Thyroid gland (tissue), 4 donors: ENCODE measurements around the gene SLAMF6. TPM values are rescaled to one million over a fixed set of nuclear protein-coding genes. Genes with fewer than 3 reads are reported as not detected.

Experiments
- DNase-seq, 2 donors: peaks; one replicate each; pipeline ENCODE4 v3.0.0-alpha.2; 2019
- H3K27ac ChIP-seq, 3 donors: fragments of 200-600 bp; sonication (generic); 1 replicate in 2 of 3; 2 replicates in 1 of 3; pipeline ENCODE4 v1.5.1; 2016 to 2019; ENCODE audit warnings: mild to moderate bottlenecking in 1 of 3, moderate library complexity in 1 of 3
- H3K27me3 ChIP-seq: fragments of 200-600 bp; sonication (generic); one replicate; pipeline ENCODE4 v1.5.1; 2019
- H3K36me3 ChIP-seq, 2 donors: fragments of 200-600 bp; sonication (generic); one replicate each; pipeline ENCODE4 v1.5.1; 2016 to 2019
- H3K4me1 ChIP-seq, 2 donors: fragments of 200-600 bp; sonication (generic); one replicate each; pipeline ENCODE4 v1.5.1; 2017 to 2019
- H3K4me3 ChIP-seq, 3 donors: fragments of 200-600 bp; sonication (generic); replicated peaks in 1 of 3; 1 replicate in 2 of 3; 2 replicates in 1 of 3; pipeline ENCODE4 v1.5.1; 2016; ENCODE audit warnings: mild to moderate bottlenecking in 1 of 3
- H3K9me3 ChIP-seq: fragments of 200-600 bp; sonication (generic); one replicate; pipeline ENCODE4 v1.5.1; 2017
- POLR2A ChIP-seq, 2 donors: fragments of 450-650 bp; IDR thresholded peaks; one replicate each; pipeline ENCODE4 v1.6.1; 2017; ENCODE audit warnings: antibody characterized with exemption in 2 of 2, mild to moderate bottlenecking in 2 of 2, moderate library complexity in 1 of 2
- WGBS, 2 donors: methylation state at CpG; one replicate each; pipeline ENCODE4 v1.1.5; 2017; 5-methylcytosine and 5-hydroxymethylcytosine counted together
- intact Hi-C: fragments of 100-400 bp; cut with DNase I; formaldehyde crosslinking; loops from one replicate; pipeline ENCODE4 v1.15.1; 2023
- total RNA-seq, 4 donors: library from RNA; depleted of rRNA; stranded (reverse); fragments of >200 nt; gene quantifications; one replicate each; pipeline ENCODE4 v1.2.3, GENCODE V29; 2016
- TF ChIP-seq, protein P1 (sequence below), 6 experiments: fragments of 200-600 bp in 3 of 6; fragments of 450-650 bp in 3 of 6; sonication (generic) in 3 of 6; IDR thresholded peaks; one replicate each; pipeline ENCODE4 v1.5.1; 2016 to 2019; ENCODE audit warnings: antibody characterized with exemption in 6 of 6, mild to moderate bottlenecking in 2 of 6, inconsistent platforms in 1 of 6, moderate library complexity in 1 of 6

SLAMF6 gene
- total RNA-seq, 4 donors from 2014 or later = 1.3 to 3.6 (median 1.7) TPM

GRCh38 chr1:160449494-160449893, 73.6 kb downstream of the SLAMF6 start:
- 85 to 97% methylated on average over 2 of the region's 2 CpGs for WGBS, 2 donors
- TF ChIP-seq, protein P1, sequence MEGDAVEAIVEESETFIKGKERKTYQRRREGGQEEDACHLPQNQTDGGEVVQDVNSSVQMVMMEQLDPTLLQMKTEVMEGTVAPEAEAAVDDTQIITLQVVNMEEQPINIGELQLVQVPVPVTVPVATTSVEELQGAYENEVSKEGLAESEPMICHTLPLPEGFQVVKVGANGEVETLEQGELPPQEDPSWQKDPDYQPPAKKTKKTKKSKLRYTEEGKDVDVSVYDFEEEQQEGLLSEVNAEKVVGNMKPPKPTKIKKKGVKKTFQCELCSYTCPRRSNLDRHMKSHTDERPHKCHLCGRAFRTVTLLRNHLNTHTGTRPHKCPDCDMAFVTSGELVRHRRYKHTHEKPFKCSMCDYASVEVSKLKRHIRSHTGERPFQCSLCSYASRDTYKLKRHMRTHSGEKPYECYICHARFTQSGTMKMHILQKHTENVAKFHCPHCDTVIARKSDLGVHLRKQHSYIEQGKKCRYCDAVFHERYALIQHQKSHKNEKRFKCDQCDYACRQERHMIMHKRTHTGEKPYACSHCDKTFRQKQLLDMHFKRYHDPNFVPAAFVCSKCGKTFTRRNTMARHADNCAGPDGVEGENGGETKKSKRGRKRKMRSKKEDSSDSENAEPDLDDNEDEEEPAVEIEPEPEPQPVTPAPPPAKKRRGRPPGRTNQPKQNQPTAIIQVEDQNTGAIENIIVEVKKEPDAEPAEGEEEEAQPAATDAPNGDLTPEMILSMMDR (IDR thresholded peaks at IDR 0.05) = no peak
- no peak for TF ChIP-seq POLR2A (IDR thresholded peaks at IDR 0.05)

DNA sequence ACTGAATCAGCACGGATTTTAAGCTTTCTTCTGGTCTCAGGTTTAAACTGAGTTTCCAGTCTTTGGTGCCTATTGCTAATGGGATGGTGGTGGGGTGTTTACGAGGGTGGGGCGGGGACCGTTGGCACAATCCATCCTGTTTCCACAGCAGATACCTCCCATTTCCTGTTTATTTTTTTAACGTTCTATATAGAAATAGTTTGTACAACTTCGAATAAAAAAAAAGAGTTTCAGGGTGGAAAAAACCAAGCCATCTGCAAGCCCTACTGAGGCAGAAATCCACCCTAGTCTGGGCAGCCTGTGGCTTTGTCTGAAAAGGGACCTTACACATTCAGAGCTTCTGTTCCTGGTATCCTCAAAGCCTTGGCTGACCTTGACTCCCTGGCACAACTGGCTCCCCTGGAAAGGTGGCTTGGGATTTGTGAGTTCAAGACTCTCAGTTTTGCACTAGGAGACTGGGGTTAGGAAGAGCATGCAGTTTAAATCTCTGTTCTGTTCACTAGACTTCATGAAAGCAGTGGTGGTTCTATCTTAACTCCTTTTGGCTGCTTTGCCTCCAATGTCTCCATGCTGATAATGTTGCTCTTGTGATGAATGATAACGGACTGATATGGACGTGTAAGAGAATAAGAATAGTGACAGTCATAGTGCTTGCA, 76.0 kb downstream of the SLAMF6 start:
- H3K27ac ChIP-seq = no peak overlapping the region
- no peaks in the 10 kb centered on the region for H3K36me3 ChIP-seq
- no peak for DNase-seq
- H3K27me3 ChIP-seq = no peaks in the 10 kb centered on the region
- intact Hi-C loops = no loop called here
- H3K9me3 ChIP-seq = no peaks in the 10 kb centered on the region
- TF ChIP-seq, protein P1 (IDR thresholded peaks at IDR 0.05) = no peak
- TF ChIP-seq POLR2A (IDR thresholded peaks at IDR 0.05) = no peak
- WGBS, 2 donors = 64 to 72% methylated on average over 8 of the region's 8 CpGs
- no peak overlapping the region for H3K4me3 ChIP-seq
- H3K4me1 ChIP-seq = no peaks in the 10 kb centered on the region

More at GRCh38 chr1:160449494-160449893, 73.6 kb downstream of the SLAMF6 start:
- H3K4me1 ChIP-seq = no peaks in the 10 kb centered on the region
- no peak overlapping the region for H3K27ac ChIP-seq
- no peak for DNase-seq
- H3K27me3 ChIP-seq = no peaks in the 10 kb centered on the region
- intact Hi-C loops = no loop called here
- no peaks in the 10 kb centered on the region for H3K9me3 ChIP-seq
- no peaks in the 10 kb centered on the region for H3K36me3 ChIP-seq
- H3K4me3 ChIP-seq = no peak overlapping the region

GRCh38 chr1:160439718-160440117, 83.3 kb downstream of the SLAMF6 start:
- no peaks in the 10 kb centered on the region for H3K9me3 ChIP-seq
- DNase-seq = no peak
- H3K4me3 ChIP-seq = no peak overlapping the region
- H3K27ac ChIP-seq = no peak overlapping the region
- H3K4me1 ChIP-seq = no peaks in the 10 kb centered on the region
- 69 to 72% methylated on average over 2 of the region's 2 CpGs for WGBS, 2 donors
- TF ChIP-seq POLR2A (IDR thresholded peaks at IDR 0.05) = no peak
- TF ChIP-seq, protein P1 (IDR thresholded peaks at IDR 0.05) = no peak
- no peaks in the 10 kb centered on the region for H3K36me3 ChIP-seq
- intact Hi-C loops = no loop called here
- no peaks in the 10 kb centered on the region for H3K27me3 ChIP-seq

GRCh38 chr1:160438935-160439334, 84.1 kb downstream of the SLAMF6 start:
- Histone ChIP-seq H3K4me1 (no peaks in the 10 kb centered on the region), H3K27ac (no peak overlapping the region), H3K36me3 (no peaks in the 10 kb centered on the region), H3K4me3 (no peak overlapping the region), H3K27me3 (no peaks in the 10 kb centered on the region), H3K9me3 (no peaks in the 10 kb centered on the region)
- TF ChIP-seq POLR2A (IDR thresholded peaks at IDR 0.05) = no peak
- TF ChIP-seq, protein P1 (IDR thresholded peaks at IDR 0.05) = no peak
- 87 to 97% methylated on average over 2 of the region's 2 CpGs for WGBS, 2 donors
- intact Hi-C loops = no loop called here
- no peak for DNase-seq

DNA sequence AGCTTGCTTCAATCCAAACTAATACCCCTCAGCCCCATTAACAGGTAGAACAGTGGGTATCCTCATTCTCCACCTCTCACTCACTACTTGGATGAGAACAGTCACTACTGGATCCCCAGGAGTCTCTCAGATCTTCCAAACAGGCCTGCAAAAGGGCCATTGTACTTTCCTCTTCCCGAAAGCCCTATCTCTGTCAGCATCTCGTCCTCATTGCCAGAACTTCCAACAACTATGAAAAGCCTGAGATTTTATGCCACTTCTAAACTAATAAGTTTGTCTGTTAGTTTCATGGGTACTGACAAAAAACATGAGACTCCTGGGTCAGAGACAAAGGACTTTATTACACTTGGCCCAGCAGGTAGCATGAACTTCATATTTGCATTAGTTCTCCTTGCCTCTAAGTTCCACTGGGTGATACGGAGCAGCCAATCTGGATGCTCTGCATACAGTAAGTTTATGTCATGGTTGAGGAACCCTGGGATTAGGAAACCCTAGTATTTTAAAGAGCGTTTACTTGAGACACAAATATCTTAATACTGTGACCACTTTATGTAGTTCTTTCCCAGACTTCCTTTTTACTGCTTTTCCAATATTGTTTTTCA, 84.6 kb downstream of the SLAMF6 start:
- Histone ChIP-seq H3K36me3 (no peaks in the 10 kb centered on the region), H3K9me3 (no peaks in the 10 kb centered on the region), H3K4me1 (no peaks in the 10 kb centered on the region), H3K4me3 (no peak overlapping the region), H3K27me3 (no peaks in the 10 kb centered on the region), H3K27ac (no peak overlapping the region)
- 82 to 87% methylated on average over 4 of the region's 4 CpGs for WGBS, 2 donors
- intact Hi-C loops = no loop called here
- no peak for DNase-seq
- TF ChIP-seq, protein P1 (IDR thresholded peaks at IDR 0.05) = no peak
- TF ChIP-seq POLR2A (IDR thresholded peaks at IDR 0.05) = no peak
